GM21526 (cell line): ENCODE measurements around the gene MID2.
A peak's percentile ranks its signal among the peaks of the same experiment; 100 is the strongest.
"Not testable (repeated sequence)": the region's sequence is repeated elsewhere in the genome, so short reads cannot be mapped to it uniquely, and the experiment has no call there.

Source experiments
- ATAC-seq: cut with Tn5 transposase; IDR thresholded peaks from one replicate; pipeline ENCODE4 v1.9.1; 2021; ENCODE audit warnings: moderate library complexity; ENCODE audit not compliant: unreplicated experiment, low FRiP score

Gene MID2, protein sequence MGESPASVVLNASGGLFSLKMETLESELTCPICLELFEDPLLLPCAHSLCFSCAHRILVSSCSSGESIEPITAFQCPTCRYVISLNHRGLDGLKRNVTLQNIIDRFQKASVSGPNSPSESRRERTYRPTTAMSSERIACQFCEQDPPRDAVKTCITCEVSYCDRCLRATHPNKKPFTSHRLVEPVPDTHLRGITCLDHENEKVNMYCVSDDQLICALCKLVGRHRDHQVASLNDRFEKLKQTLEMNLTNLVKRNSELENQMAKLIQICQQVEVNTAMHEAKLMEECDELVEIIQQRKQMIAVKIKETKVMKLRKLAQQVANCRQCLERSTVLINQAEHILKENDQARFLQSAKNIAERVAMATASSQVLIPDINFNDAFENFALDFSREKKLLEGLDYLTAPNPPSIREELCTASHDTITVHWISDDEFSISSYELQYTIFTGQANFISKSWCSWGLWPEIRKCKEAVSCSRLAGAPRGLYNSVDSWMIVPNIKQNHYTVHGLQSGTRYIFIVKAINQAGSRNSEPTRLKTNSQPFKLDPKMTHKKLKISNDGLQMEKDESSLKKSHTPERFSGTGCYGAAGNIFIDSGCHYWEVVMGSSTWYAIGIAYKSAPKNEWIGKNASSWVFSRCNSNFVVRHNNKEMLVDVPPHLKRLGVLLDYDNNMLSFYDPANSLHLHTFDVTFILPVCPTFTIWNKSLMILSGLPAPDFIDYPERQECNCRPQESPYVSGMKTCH

GRCh38 chrX:107825698-107826237 is at the start of gene MID2:
MID2 (plus strand) TSS chrX:107825866; CDS start chrX:107826427, 561 bp downstream.
- no peak for ATAC-seq

- ATAC-seq: peak; percentile 85
Observed at GRCh38 chrX:107776649-107777535, 48.8 kb upstream of the MID2 start.

- no peak for ATAC-seq
Observed at GRCh38 chrX:107777536-107777832, 48.2 kb upstream of the MID2 start, which contains the start of gene NCBP2L. NCBP2L (plus strand) TSS chrX:107777733; CDS start chrX:107794221, 16,488 bp downstream.

DNA sequence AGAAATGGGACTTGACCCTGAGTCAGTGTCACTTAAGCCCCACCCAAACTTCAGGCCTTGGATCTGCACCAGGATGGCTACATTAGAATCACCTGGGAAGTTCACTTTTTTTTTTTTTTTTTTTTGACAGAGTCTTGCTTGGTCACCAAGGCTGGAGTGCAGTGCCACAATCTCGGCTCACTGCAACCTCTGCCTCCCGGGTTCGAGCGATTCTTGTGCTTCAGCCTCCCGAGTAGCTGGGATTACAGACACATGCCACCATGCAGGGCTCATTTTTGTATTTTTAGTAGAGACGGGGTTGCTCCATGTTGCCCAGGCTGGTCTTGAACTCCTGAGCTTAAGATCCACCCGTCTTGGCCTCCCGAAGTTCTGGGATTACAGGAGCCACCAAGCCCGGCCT is 45.1 kb upstream of the MID2 start:
- no peak for ATAC-seq

DNA sequence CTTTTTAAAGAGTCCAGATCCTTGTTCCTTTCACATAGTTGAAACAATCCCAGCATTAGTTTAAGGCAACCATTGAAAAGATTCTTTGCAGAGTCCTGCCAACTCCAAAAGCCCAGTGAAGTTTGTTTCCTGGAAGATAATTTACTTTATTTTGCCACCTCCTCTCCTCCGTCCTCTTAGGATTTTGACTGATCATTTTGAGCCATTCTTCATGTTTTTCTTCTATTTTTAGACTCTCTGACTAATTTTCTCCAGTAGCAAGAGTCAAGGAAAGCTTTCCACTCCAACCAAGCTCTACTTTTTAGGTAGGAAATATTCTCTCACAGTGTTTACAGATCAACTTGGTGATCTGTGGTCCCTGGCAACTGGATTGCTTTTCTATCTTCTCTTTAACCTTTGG is 37.8 kb upstream of the MID2 start:
- ATAC-seq: no peak

- ATAC-seq: no peak
Observed at GRCh38 chrX:107804427-107804826, 21.2 kb upstream of the MID2 start.

DNA sequence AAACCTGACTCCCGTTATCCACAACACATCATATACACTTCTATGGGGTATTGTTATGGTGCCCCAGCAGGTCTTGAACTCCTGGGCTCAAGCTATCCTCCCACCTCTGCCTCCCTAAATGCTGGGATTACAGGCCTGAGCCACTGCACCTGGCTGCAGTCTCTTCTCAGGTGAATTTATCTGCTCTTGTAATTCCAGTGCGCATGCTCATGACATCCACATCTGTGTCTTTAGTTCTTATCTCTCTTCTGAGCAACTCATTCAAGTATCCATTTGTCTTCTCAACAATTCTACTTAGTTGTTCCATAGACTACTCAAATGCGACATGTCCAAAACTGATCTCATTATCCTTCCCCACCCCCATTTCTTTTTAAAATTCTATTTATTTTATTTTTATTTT is 20.5 kb upstream of the MID2 start:
- no peak for ATAC-seq

GRCh38 chrX:107810053-107810452 is 15.6 kb upstream of the MID2 start:
- ATAC-seq: not testable (repeated sequence)

GRCh38 chrX:107818900-107819521 is 6.7 kb upstream of the MID2 start:
- ATAC-seq: no peak

GRCh38 chrX:107823042-107823441 is 2.6 kb upstream of the MID2 start:
- no peak for ATAC-seq

- no peak for ATAC-seq
Observed at GRCh38 chrX:107823456-107823855, 2.2 kb upstream of the MID2 start.

GRCh38 chrX:107826238-107827029 is 768 bp downstream of the MID2 start:
- peak; percentile 61 for ATAC-seq

- no peak for ATAC-seq
Observed at GRCh38 chrX:107827030-107827831, 1.6 kb downstream of the MID2 start.

- no peak for ATAC-seq
Observed at GRCh38 chrX:107827852-107828251, 2.2 kb downstream of the MID2 start.

DNA sequence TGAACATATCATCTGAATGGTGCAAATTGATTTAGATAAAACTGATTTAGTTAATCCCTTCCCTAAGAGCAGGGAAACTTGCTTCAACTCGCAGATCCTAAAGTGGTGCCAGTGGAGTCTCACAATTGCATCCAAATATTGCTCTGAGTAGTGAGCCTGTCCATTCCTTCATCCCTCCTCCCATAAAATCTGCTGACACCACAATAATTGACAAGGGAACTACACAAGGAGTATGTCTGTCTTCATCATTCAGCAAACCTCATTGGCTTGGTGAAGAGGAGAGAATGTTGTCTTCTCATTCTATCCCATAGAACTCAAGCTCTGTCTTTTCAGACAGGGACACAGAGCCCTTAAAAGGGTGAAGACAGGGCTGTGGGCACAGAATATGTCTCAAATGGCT is 4.2 kb downstream of the MID2 start:
- no peak for ATAC-seq

- ATAC-seq: no peak
Observed at GRCh38 chrX:107831071-107831730, 5.5 kb downstream of the MID2 start.

- no peak for ATAC-seq
Observed at GRCh38 chrX:107834275-107835201, 8.9 kb downstream of the MID2 start.
